SH-SY5Y (cell line): ENCODE data around the gene CETP.

Experiments used
- GATA2 ChIP-seq: IDR thresholded peaks from 2 replicates; pipeline ENCODE4 v1.6.1; 2011; ENCODE audit warnings: mild to moderate bottlenecking, low read depth, low read length
- GATA3 ChIP-seq: IDR thresholded peaks from 2 replicates; pipeline ENCODE4 v1.6.1; 2011; ENCODE audit warnings: low read depth, mild to moderate bottlenecking, low read length, moderate library complexity

GRCh38 chr16:56941856-56942331, 19.9 kb upstream of the CETP start:
- no peak for TF ChIP-seq GATA3
- TF ChIP-seq GATA2: no peak
